GM19240 (cell line): ENCODE data around the gene SLC25A3.
"Not testable (repeated sequence)": the region's sequence is repeated elsewhere in the genome, so short reads cannot be mapped to it uniquely, and the experiment has no call there.

Source experiments
- DNase-seq: peaks from one replicate; pipeline ENCODE4 v3.0.0; 2011; ENCODE audit warnings: low spot score; ENCODE audit not compliant: insufficient read length

SLC25A3 gene

DNA sequence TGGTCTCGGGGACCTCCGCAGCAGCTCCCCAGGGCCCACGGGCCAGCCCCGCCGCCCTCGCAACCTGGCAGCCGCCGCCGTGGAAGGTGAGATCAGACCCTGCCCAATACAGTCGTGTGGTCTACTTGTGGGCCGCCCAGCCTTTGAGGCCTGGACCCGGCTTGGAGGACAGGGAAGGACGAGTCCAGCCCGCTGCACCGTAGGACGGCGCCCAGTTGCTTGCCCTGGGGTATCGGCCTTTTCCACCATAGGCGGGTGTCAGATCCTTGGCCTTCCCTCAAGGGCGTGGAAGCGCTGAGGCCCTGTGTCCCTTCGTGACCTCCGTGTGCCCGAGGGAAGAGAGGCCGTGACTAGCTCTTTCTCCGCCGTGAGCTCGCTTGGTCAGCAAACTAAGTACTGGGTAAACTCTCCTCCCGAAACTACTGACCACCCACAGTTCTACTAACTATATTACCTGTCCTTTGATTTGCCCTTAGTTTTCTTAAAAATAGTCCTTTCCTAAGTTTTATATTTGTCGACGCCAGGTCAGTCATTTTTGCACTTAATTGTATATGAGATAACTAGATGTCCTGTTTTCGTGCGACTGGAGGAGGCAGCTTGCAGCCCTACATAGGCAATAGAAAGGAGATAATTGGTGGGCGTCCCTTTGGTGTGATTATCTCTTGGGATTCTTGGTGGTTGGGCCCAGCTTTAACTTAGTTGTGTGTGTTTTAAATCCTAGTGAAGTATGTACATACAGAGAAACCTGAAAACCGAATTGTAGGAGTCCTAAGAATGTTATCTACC is 757 bp downstream of the SLC25A3 start:
- no peak for DNase-seq

DNA sequence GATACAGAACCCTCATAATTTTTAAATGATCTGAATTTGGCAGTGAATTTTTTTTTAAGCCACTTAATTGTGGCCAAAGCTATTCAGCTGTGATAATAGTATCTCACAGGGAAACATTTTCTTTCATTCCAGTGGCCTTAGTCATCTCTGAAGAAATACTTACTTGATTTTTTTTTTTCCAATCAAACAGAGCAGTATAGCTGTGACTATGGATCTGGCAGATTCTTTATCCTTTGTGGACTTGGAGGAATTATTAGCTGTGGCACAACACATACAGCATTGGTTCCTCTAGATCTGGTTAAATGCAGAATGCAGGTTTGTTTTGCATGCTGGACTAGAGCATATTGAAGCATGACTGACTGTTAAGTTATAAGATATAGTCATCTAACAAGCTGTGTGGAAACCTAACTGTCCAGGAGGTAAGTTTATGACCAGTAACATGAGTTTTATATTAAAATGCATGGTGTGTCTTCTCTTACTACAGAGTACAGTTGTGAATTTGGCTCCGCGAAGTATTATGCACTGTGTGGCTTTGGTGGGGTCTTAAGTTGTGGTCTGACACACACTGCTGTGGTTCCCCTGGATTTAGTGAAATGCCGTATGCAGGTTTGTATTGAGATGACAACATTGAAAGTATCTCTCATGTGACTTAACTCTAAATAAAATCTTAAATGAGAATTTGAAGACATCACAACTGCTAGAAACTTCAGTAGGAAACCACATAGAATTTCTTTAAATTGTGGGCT is 1.9 kb downstream of the SLC25A3 start:
- no peak for DNase-seq

DNA sequence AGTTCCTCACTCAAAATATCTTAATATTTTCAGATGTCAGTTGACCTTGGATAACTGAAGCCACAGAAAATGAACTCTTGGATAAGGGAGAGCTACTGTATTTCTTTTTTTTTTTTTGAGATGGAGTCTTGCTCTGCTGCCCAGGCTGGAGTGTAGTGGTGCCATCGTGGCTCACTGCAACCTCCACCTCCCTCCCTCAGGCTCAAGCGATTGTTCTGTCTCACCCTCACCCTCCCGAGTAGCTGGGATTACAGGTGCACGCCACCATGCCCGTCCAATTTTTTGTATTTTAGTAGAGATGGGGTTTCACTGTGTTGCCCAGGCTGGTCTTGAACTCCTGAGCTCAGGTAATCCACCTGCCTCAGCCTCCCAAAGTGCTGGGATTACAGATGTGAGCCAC is 3.8 kb downstream of the SLC25A3 start:
- not testable (repeated sequence) for DNase-seq

DNA sequence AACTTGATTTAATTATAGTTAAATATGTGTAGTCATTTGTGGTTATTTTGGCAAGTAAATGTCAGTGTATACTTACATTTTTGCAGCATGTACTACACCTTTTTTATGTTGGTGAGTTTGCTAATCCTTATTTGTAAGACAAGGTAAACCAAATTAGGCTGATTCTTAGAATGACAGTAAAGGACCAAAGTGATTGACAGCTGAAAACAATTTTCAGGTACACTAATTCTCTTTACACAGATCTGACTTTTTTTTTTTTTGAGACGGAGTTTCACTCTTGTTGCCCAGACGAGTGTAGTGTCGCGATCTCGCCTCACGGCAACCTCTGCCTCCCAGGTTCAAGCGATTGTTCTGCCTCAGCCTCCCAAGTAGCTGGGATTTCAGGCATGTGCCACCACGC is 8.4 kb downstream of the SLC25A3 start:
- no peak for DNase-seq

DNA sequence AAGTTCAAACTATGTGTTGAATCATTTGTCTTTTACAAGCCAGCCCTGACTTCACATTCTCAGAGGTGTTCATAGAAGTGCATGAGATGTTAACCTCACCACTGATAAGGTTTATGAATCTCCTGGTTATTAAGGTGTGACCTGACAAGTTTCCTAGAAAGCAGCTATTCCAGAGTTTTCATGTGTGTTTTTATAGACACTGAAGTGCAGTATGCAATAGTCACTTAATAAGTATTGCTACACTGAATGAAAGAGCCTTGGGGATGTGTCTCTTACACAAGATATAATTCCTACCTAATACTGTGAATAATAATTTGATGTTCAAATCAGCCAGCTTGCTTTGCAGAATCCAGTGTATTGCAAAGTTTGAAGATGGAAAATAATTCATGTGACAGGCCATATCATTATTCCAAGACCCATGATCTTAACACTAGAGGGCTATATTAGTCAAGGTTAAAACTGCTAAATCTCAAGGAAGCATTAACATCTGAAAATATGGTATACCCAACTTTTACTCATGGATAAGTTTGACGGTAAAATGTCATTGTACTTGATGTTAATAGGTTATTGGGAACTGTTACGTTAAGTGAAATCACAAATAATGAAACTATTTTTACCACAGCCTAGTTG is 13.0 kb downstream of the SLC25A3 start:
- DNase-seq = no peak

DNA sequence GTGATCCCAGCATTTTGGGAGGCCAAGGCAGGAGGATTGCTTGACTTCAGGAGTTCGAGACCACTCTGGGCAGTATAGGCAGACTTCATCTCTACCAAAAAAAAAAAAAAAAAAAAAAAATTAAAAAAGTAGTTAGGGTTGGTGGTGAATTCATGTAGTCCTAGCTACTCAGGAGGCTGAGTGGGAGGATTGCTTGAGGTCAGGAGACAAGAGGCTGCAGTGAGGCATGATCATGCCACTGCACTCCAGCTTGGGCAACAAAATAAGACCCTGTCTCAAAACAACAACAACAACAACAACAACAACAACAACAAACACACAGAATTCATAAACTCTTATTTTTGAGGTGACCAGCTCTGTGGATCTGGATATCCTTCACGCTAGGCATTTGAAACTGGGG is 17.1 kb downstream of the SLC25A3 start:
- DNase-seq = no peak

DNA sequence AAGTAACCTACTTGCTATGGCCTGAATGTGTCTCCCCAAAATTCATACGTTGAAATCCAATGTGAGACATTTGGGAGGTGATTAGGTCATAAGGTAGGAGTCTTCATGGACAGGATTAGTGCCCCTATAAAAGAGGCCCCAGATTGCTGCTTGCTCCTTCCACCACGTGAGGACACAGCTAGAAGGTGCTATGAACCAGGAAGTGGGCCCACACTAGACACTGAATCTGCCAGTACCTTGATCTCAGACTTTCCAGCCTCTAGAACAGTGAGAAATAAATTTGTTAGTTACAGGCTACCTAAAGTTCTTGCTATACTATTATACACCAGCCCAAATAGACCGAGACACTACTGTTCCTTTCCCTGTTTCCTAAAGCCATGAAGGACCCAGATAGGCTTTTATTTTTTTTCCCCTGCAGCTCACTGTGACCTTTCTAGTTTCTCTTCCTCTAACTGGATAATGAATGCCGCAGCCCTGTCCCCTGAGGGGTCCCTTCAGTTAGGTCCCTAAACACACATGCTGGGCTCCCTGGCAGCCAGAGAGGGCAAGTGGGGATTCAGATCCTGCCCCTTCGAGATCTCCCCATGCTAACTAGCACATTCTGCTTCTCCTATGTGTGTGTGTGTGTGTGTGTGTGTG is 19.3 kb downstream of the SLC25A3 start:
- no peak for DNase-seq

DNA sequence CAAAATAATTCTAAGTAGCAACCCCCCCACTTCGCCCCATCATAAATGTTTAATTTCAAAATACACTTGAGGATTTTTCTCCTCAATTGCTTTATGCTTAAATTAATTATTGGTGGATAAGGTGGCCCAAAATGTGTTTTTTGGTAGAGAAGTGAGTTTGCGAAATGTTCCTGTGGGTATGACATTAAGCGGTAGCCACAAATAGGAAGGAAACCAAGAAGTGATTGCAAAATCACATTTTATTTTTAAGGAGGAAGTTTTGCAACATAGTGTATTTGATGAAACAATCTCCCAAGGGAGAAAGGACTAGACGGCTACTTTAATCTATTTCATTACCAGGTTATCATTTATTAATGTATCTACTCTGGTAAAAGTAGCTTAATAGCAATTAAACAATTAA is 25.5 kb downstream of the SLC25A3 start:
- no peak for DNase-seq

DNA sequence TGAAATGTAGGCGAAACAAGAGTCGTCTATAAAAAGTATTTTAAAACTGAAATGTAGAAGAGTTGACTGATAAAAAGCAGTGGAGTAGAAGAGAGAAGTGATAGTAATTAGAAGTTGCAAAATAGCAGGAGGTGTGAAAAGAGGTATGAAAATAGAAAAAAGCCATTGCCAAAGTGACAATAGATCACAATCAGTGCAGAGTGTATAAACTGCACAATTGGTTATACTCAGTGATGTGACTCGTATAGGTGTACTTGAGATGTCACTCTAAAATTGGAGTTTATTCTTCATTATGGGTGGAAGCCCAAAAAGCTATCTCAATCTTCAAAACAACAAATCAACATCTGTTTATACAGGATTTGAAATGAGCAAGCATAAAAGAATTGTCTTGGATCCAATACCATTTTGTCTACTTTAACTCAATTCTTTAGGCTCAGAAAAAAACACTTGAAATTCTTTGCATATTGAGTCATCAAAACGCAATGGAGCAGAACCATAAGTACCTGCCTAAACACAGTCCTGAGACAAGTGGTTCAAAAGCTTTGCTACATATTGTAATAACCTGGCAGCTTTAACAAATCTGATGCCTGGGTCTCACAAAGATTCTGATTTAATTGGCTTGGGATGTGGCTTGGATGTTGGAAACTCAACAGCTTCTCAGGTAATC is 42.3 kb downstream of the SLC25A3 start:
- DNase-seq = no peak

DNA sequence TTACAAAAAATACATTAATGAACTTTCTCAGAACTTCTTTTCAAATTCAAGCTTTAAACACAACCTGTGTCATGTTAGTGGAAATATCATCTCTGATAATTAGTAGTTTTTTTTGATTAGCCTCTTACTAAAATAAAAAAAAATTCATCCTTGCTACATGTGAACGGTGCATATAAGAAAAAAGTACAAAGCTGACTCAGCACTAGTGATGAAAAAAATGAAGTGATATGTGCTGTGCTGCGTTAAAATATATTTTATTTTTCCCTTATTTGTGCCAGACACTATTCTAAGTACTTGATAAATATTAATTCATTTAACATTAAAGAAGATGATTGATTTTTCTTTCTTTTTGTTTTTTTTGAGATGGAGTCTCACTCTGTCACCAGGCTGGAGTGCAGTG is 43.6 kb downstream of the SLC25A3 start:
- no peak for DNase-seq

DNA sequence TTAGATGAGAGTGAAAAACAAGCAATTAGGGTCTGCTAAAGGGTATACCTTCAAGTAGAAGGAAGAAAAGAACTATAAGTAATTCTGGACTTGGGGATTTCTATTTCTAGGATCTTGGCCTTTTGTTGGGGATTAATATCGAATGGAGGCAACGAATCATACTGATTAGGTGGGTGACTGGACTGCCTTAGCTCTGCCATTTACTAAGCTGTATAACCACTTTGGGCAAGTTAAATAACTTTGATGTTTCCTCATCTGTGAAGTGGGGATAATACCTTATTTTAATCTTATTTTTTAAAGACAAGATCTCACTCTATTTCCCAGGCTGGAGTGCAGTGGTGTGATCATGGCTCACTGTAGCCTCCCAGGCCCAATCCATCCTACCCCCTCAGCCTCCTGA is 44.5 kb downstream of the SLC25A3 start:
- DNase-seq = no peak

DNA sequence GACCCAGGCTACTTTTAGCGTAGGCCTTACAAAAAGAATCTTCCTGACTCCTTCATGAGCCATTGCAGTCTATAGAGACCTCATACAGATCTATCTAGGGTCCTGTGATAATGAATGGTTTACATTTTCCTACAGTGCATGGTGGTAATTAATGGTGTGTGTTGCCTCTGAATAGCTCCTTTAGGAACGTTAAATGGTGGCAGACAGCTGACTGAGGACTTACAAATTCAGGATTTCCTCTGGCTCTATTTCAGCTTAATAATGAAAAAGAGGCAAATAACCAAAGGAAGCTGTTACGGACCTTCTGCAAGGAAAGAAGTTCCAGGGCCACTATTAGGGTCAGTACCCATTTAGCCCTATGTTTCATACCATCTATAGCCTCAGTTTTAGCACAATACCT is 46.0 kb downstream of the SLC25A3 start:
- no peak for DNase-seq

DNA sequence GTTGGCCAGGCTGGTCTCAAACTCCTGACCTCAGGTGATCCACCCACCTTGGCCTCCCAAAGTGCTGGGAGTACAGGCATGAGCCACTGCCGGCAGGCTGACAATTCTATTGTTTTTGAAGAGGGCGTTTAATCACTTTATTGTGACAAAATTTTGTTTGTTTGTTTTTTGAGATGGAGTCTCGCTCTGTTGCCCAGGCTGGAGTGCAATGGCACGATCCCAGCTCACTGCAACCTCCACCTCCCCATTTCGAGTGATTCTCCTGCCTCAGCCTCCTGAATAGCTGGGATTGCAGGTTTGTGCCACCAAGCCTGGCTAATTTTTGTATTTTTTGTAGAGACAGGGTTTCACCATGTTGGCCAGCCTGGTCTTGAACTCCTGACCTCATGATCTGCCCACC is 49.3 kb downstream of the SLC25A3 start:
- DNase-seq = not testable (repeated sequence)

DNA sequence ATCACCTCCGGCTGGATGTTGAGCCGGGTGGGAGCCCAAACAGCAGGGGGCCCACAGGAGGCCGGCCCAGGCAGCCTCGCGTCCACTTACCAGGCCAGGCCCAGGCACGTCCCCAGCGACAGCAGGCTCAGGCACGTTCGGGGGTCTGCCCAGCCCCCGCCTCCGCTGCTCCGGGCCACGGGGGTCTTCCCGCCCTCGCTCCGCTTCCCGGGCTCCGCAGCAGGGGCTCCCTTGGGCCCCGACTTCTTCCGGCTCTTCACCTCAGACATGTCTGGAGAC is 50.9 kb downstream of the SLC25A3 start:
- no peak for DNase-seq

DNA sequence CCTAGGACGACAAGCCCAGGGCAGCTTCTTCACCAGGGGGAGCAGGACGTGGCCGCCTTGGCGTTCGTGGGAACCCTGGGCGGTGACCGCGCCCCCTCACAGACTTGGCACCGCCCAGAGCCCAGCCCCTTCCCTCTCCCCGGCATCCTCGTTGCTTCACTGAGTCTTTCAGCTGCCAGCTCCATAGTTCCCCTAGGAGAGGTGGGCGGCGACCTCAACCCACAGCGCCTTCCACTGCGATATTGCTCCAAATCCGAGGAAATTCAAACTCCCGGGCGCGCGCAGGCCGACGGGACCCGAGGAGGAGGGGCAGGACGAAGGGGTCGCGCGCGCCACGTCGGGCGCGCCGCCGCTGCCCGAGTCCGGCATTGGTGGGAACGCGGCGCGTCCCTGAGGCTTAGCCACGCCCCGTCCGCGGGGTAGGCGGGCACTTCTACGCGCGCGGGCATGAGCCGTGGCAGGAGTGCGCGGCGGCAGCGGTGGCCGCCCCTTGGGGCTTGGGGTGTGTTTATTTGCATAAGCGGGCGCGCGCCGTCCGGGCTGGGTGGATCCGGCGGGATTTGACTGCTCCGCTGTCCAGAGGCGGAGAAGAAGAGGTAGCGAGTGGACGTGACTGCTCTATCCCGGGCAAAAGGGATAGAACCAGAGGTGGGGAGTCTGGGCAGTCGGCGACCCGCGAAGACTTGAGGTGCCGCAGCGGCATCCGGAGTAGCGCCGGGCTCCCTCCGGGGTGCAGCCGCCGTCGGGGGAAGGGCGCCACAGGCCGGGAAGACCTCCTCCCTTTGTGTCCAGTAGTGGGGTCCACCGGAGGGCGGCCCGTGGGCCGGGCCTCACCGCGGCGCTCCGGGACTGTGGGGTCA is 51.5 kb downstream of the SLC25A3 start, which contains the start of the genes APAF1 and IKBIP:
Gene APAF1 (plus strand): TSS at position 579 of the 860 bp plus-strand sequence. CDS start 3,070 bp downstream, outside the sequence.
Gene IKBIP (minus strand): TSS at position 77 of the 860 bp plus-strand sequence. CDS start 87 bp downstream, outside the sequence.
- DNase-seq = peak; percentile 46

DNA sequence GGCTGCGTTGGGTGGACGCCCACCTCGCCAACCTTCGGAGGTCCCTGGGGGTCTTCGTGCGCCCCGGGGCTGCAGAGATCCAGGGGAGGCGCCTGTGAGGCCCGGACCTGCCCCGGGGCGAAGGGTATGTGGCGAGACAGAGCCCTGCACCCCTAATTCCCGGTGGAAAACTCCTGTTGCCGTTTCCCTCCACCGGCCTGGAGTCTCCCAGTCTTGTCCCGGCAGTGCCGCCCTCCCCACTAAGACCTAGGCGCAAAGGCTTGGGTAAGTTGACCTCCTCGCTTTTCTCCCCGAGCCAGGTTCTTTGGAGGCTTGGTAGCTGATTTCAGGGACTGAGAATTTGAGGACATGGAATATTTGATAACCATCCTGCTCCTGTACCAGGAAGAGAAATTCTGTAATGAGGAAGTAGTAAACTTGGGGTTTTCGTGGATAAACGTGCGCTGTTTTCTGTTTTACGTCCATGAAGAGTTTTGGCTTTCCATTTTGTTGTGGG is 52.1 kb downstream of the SLC25A3 start:
- no peak for DNase-seq

DNA sequence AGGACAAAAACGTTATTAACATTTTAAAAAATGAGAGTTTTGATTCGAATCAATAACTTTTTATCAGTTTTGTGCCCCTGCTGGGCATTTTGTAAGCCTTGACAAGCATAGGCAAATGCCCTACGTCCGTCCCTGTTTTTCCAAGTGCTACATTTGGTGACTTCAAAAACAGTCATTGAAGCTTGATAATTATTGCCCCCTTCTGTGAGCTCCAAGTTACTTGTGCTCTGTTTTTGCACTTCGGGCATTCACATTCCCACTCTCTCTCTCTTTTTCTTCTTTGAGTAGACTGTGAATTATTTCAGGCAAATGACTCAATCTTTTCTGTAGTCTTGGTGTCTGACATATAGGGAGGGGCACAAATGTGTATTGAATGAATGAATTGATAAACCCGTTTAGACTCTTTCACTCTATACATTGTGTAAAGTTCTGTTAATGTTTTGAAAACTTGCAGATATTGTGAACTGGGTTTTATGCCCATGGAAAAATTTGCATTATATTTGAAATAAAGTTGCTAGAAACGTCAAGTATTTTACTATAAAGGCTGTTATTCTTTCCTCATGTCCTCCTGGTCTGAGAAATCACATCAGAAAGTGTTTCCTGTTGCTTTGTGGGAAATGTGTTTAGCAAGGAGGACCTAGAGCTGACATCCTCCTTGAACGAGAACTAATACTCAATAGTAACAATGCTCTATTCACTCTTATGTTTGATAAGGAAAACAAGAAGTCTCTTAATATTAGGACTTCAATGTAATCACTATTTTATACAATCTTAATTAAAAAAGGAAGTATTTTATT is 53.0 kb downstream of the SLC25A3 start:
- DNase-seq = no peak

DNA sequence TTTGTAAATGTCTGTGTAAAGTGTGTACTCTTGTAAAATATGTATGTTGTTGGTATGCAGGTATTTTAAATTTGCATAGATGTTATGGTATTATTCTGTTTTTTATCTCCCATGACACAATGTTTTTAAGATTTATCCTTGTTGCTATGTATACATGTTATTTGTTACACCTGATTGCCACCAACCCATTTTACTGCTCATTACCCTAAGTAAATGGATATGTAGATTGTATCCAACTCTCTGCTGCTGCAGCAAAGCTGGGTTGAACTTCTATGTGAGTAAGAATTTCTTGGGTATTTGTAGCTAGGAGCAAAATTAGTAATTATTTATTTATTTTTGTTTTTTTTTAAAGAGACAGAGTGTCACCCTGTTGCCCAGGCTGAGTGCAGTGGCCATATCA is 57.8 kb downstream of the SLC25A3 start:
- no peak for DNase-seq

DNA sequence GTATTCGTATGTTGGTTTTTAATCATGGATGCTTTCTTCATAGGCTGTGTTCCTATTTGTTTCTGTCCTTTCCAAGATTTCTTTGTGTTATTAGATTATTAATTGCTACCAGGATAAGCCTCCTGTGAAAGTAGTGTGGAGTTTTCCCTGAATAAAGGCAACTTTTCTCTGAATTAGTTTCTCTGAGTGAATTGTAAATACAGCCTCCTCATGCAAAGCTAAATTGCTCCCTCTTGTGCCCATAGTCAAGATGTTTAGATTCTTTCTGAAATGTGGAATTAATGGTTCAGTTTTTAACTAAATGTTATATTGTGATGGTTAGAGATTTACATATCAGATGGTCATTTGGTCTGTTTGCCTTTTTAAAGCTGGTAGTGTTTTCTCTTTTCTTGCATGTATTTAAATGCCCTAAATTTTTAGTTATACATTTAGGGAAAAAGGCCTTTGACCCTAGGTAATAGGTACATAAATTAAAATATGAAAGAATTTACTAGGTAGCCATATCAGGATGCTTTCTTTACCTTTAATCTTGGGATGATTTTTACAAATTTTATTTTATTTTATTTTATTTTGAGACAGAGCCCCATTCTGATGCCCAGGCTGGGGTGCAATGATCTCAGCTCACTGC is 60.5 kb downstream of the SLC25A3 start:
- no peak for DNase-seq
